ENCODE results near the gene MRTFA. TPM values are rescaled to one million over a fixed set of nuclear protein-coding genes. Genes with fewer than 3 reads are reported as not detected.

The MRTFA gene
- total and polyA plus RNA-seq, 2 of the 13 experiments (the other 11 are each of a cell fraction or from before 2014, with no cell fraction given) = 2.4 to 8.2 TPM

DNA sequence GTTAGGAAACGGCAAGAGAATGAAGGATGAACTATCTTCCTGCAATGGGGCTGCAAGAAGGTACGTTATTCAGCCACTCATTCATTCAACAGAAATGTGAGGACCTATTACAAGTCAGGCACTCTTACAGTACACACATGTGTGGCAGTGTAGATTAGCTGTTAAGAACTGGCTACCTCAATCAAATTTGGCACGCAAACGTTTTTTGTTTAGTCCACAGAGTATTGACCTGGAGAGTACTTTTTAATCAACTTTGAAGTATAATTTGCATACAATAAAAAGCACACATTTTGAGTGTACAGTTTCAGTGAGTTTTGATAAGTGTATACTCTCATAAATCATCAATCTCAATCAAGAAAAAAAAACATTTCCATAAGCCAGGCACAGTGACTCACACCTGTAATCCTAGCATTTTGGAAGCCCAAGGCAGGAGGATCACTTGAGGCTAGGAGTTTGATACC is 24.2 kb downstream of the MRTFA start:
- 93% methylated on average over 4 of the region's 4 CpGs for whole genome bisulfite sequencing (ENCODE audit: low lambda C conversion rate)
- no peak overlapping the region for H3K9ac ChIP-seq (ENCODE audit: insufficient read depth, low read depth, low read length)
- DNase-seq (ENCODE audit: low spot score) (no peak), ATAC-seq (no peak), FAIRE-seq (no peak)
- H3K27me3 ChIP-seq (ENCODE audit: control insufficient read depth in 1 of 2, insufficient read depth in 2 of 2, low read length in 2 of 2) = no peaks in the 10 kb centered on the region
- H3K4me2 ChIP-seq (ENCODE audit: low read depth, low read length) = no peak overlapping the region
- intact Hi-C loops (cut with micrococcal nuclease; ENCODE audit: unreplicated experiment) (no loop called here), in situ Hi-C loops (cut with HindIII; ENCODE audit: extremely low pct_ligation_motif_present, low pct_unique_long_range_greater_than_20kb) (no loop called here)
- no TSS peak for BruUV-seq (replicated peaks)
- peaks cover 10% of the 10 kb centered on the region for H3K4me1 ChIP-seq (ENCODE audit: insufficient read depth, low read length)
- H3K79me2 ChIP-seq (ENCODE audit: insufficient read depth, low read length) = peaks cover 57% of the 10 kb centered on the region
- no peaks in the 10 kb centered on the region for H3K9me3 ChIP-seq (ENCODE audit: low read length)
- no peak overlapping the region for H3K27ac ChIP-seq (ENCODE audit: extremely low read length, insufficient read depth, low read length)
- no peaks in the 10 kb centered on the region for H4K20me1 ChIP-seq (ENCODE audit: insufficient read depth, low read length)
- no peaks in the 10 kb centered on the region for H3K36me3 ChIP-seq (replicated peaks in 1 of 2; ENCODE audit: control insufficient read depth in 1 of 2, insufficient read depth in 2 of 2, low read length in 2 of 2)
- ChIA-PET POLR2A (no interaction called here), CTCF (ENCODE audit: low intra/inter-chr PET ratio, low total read pairs) (no interaction called here)
- no peak overlapping the region for H3K4me3 ChIP-seq (replicated peaks in 1 of 3; ENCODE audit: insufficient read depth in 1 of 3, low read depth in 2 of 3, low read length in 3 of 3)
- TF ChIP-seq ZMYM2 (CRISPR knock-in tag; IDR thresholded peaks at IDR 0.05) (no peak), DNMT3B (CRISPR knock-in tag; conservative IDR thresholded peaks at IDR 0.05) (no peak), ZNF691 (CRISPR knock-in tag; IDR thresholded peaks at IDR 0.05; ENCODE audit: borderline replicate concordance, low read depth) (no peak), FOXP1 (IDR thresholded peaks at IDR 0.05) (no peak), FOXP1 (CRISPR knock-in tag; IDR thresholded peaks at IDR 0.05) (no peak), ZNF709 (CRISPR knock-in tag; IDR thresholded peaks at IDR 0.05) (no peak), IKZF5 (CRISPR knock-in tag; IDR thresholded peaks at IDR 0.05) (no peak), ATRX (CRISPR knock-in tag; IDR thresholded peaks at IDR 0.05; ENCODE audit: borderline replicate concordance) (no peak), EHMT2 (IDR thresholded peaks at IDR 0.05; ENCODE audit: borderline replicate concordance, low read depth, low read length) (no peak), SRF (IDR thresholded peaks at IDR 0.05; ENCODE audit: low read depth, low read length) (no peak), HDAC6 (IDR thresholded peaks at IDR 0.05; ENCODE audit: low read depth, low read length) (no peak), MTF1 (CRISPR knock-in tag; IDR thresholded peaks at IDR 0.05) (no peak)
- TF ChIP-seq, protein P1, sequence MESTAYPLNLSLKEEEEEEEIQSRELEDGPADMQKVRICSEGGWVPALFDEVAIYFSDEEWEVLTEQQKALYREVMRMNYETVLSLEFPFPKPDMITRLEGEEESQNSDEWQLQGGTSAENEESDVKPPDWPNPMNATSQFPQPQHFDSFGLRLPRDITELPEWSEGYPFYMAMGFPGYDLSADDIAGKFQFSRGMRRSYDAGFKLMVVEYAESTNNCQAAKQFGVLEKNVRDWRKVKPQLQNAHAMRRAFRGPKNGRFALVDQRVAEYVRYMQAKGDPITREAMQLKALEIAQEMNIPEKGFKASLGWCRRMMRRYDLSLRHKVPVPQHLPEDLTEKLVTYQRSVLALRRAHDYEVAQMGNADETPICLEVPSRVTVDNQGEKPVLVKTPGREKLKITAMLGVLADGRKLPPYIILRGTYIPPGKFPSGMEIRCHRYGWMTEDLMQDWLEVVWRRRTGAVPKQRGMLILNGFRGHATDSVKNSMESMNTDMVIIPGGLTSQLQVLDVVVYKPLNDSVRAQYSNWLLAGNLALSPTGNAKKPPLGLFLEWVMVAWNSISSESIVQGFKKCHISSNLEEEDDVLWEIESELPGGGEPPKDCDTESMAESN (CRISPR knock-in tag; conservative IDR thresholded peaks at IDR 0.05) = no peak
- no peak overlapping the region for H2AFZ ChIP-seq (ENCODE audit: low read length)

Measured in HepG2 (cell line).